H9 (cell line): Measurements from ENCODE around the gene BLOC1S6. TPM values are rescaled to one million over a fixed set of nuclear protein-coding genes. Genes with fewer than 3 reads are reported as not detected.

Experiments used
- DNase-seq: peaks from one replicate; pipeline ENCODE4 v3.0.0-alpha.2; 2017
- H2AFZ ChIP-seq: one replicate; pipeline ENCODE4 v1.6.1; 2013; ENCODE audit warnings: mild to moderate bottlenecking, low read length, control low read depth, moderate library complexity
- H2AK5ac ChIP-seq: 2 replicates; pipeline ENCODE4 v1.6.1; 2013; ENCODE audit warnings: low read length, control low read depth, mixed read lengths; ENCODE audit not compliant: insufficient read length
- H2BK120ac ChIP-seq: one replicate; pipeline ENCODE4 v1.6.1; 2013; ENCODE audit warnings: low read depth, mild to moderate bottlenecking, low read length, control low read depth, inconsistent platforms; ENCODE audit not compliant: poor library complexity, severe bottlenecking
- H2BK12ac ChIP-seq: 2 replicates; pipeline ENCODE4 v1.6.1; 2013; ENCODE audit warnings: low read length, control low read depth, mixed read lengths, low read depth; ENCODE audit not compliant: insufficient read length
- H2BK15ac ChIP-seq: 2 replicates; pipeline ENCODE4 v1.6.1; 2013; ENCODE audit warnings: low read depth, low read length, control low read depth
- H2BK20ac ChIP-seq: one replicate; pipeline ENCODE4 v1.6.1; 2013; ENCODE audit warnings: low read depth, mild to moderate bottlenecking, low read length, control low read depth, inconsistent platforms; ENCODE audit not compliant: poor library complexity, severe bottlenecking
- H2BK5ac ChIP-seq: 2 replicates; pipeline ENCODE4 v1.6.1; 2013; ENCODE audit warnings: low read length, control low read depth, mixed read lengths; ENCODE audit not compliant: insufficient read length
- H3K14ac ChIP-seq: 2 replicates; pipeline ENCODE4 v1.6.1; 2013; ENCODE audit warnings: low read length, control low read depth; ENCODE audit not compliant: insufficient read depth
- H3K18ac ChIP-seq: 2 replicates; pipeline ENCODE4 v1.6.1; 2013; ENCODE audit warnings: low read depth, mild to moderate bottlenecking, mixed read lengths, low read length, control low read depth; ENCODE audit not compliant: insufficient read length
- H3K23ac ChIP-seq: 2 replicates; pipeline ENCODE4 v1.6.1; 2013; ENCODE audit warnings: low read length, control low read depth, mixed read lengths, low read depth; ENCODE audit not compliant: insufficient read length
- H3K23me2 ChIP-seq: 2 replicates; pipeline ENCODE4 v1.6.1; 2013; ENCODE audit warnings: low read depth, mild to moderate bottlenecking, mixed read lengths, low read length, control low read depth; ENCODE audit not compliant: insufficient read length, poor library complexity, severe bottlenecking
- H3K27ac ChIP-seq: 2 replicates; pipeline ENCODE4 v1.5.1; 2013; ENCODE audit warnings: low read length, control low read depth, mixed read lengths, low read depth; ENCODE audit not compliant: insufficient read length
- H3K27me3 ChIP-seq: 2 replicates; pipeline ENCODE4 v1.6.1; 2013; ENCODE audit warnings: low read length, control low read depth, inconsistent platforms; ENCODE audit not compliant: insufficient read depth
- H3K4ac ChIP-seq: 2 replicates; pipeline ENCODE4 v1.6.1; 2013; ENCODE audit warnings: low read depth, mild to moderate bottlenecking, control low read depth, inconsistent platforms, low read length, moderate library complexity
- H3K4me1 ChIP-seq: 2 replicates; pipeline ENCODE4 v1.6.1; 2013; ENCODE audit warnings: low read length, control low read depth, inconsistent platforms; ENCODE audit not compliant: insufficient read depth
- H3K4me2 ChIP-seq: 2 replicates; pipeline ENCODE4 v1.6.1; 2013; ENCODE audit warnings: low read length, control low read depth, mixed read lengths; ENCODE audit not compliant: insufficient read length, insufficient read depth
- H3K56ac ChIP-seq: 2 replicates; pipeline ENCODE4 v1.6.1; 2013; ENCODE audit warnings: low read depth, mild to moderate bottlenecking, mixed read lengths, low read length, control low read depth; ENCODE audit not compliant: insufficient read length
- H3K79me1 ChIP-seq: 2 replicates; pipeline ENCODE4 v1.6.1; 2013; ENCODE audit warnings: low read depth, mild to moderate bottlenecking, moderate library complexity, low read length, control low read depth, inconsistent platforms; ENCODE audit not compliant: insufficient read depth, poor library complexity, severe bottlenecking
- H3K79me2 ChIP-seq: 2 replicates; pipeline ENCODE4 v1.6.1; 2013; ENCODE audit warnings: low read length, control low read depth, inconsistent platforms; ENCODE audit not compliant: insufficient read depth
- H3K9ac ChIP-seq: 2 replicates; pipeline ENCODE4 v1.6.1; 2013; ENCODE audit warnings: low read length, control low read depth, mixed read lengths; ENCODE audit not compliant: insufficient read length; ENCODE audit errors: extremely low read depth
- H3K9me3 ChIP-seq: one replicate; pipeline ENCODE4 v1.6.1; 2013; ENCODE audit warnings: low read depth, low read length, inconsistent platforms; ENCODE audit not compliant: control insufficient read depth
- H3T11ph ChIP-seq: one replicate; pipeline ENCODE4 v1.6.1; 2013; ENCODE audit warnings: mild to moderate bottlenecking, low read length, control low read depth, inconsistent platforms
- H4K20me1 ChIP-seq: one replicate; pipeline ENCODE4 v1.6.1; 2013; ENCODE audit not compliant: control insufficient read depth, insufficient read length, insufficient read depth
- H4K5ac ChIP-seq: 2 replicates; pipeline ENCODE4 v1.6.1; 2013; ENCODE audit warnings: low read depth, mild to moderate bottlenecking, mixed read lengths, low read length, control low read depth; ENCODE audit not compliant: insufficient read length
- H4K8ac ChIP-seq: replicated peaks from 2 replicates; pipeline ENCODE4 v1.6.1; 2013; ENCODE audit warnings: low read length, control low read depth, mixed read lengths, low read depth; ENCODE audit not compliant: insufficient read length
- H4K91ac ChIP-seq: 2 replicates; pipeline ENCODE4 v1.6.1; 2013; ENCODE audit warnings: low read depth, mild to moderate bottlenecking, moderate library complexity, mixed read lengths, low read length, control low read depth; ENCODE audit not compliant: insufficient read length
- H3K27ac Mint-ChIP-seq, 3 experiments: 2 replicates in 2 of 3; 3 replicates in 1 of 3; pipeline ENCODE4 v1.8.0; 2020 to 2021; ENCODE audit warnings: mixed read lengths in 3 of 3, mild to moderate bottlenecking in 1 of 3, moderate library complexity in 1 of 3
- H3K27me3 Mint-ChIP-seq: 2 replicates; pipeline ENCODE4 v1.8.0; 2021; ENCODE audit warnings: low read depth, mild to moderate bottlenecking, moderate library complexity, mixed read lengths
- H3K36me3 Mint-ChIP-seq, 3 experiments: 2 replicates in 2 of 3; 3 replicates in 1 of 3; pipeline ENCODE4 v1.8.0; 2020 to 2021; ENCODE audit warnings: low read depth in 3 of 3, mixed read lengths in 3 of 3; ENCODE audit not compliant: insufficient read depth in 1 of 3
- H3K4me1 Mint-ChIP-seq, 2 experiments: 2 replicates each; pipeline ENCODE4 v1.8.0; 2020; ENCODE audit warnings: mixed read lengths in 2 of 2
- H3K4me3 Mint-ChIP-seq, 2 experiments: 2 replicates in 1 of 2; 3 replicates in 1 of 2; pipeline ENCODE4 v1.8.0; 2020 to 2021; ENCODE audit warnings: mild to moderate bottlenecking in 2 of 2, mixed read lengths in 2 of 2, moderate library complexity in 1 of 2
- H3K9me3 Mint-ChIP-seq, 2 experiments: 2 replicates in 1 of 2; 3 replicates in 1 of 2; pipeline ENCODE4 v1.8.0; 2020; ENCODE audit warnings: mild to moderate bottlenecking in 2 of 2, mixed read lengths in 2 of 2, moderate library complexity in 1 of 2
- CTCF ChIP-seq: fragments of 200-600 bp; sonication (generic); conservative IDR thresholded peaks from 3 replicates; pipeline ENCODE4 v1.8.0; 2021; ENCODE audit warnings: antibody characterized with exemption, mild to moderate bottlenecking
- WGBS: extraction: QIAGEN DNeasy Blood & Tissue Kit; methylation state at CpG from one replicate; pipeline ENCODE4 v1.1.7; 2013; ENCODE audit warnings: missing lambda C conversion rate, low lambda C conversion rate, mixed read lengths; ENCODE audit not compliant: insufficient read length; ENCODE audit errors: extremely low coverage; 5-methylcytosine and 5-hydroxymethylcytosine counted together
- total RNA-seq: library from RNA; stranded (reverse); gene quantifications from 2 replicates; pipeline ENCODE4 v1.2.1, GENCODE V29; 2021

Gene BLOC1S6
- total RNA-seq, 1 experiment from 2014 or later: 36.9 TPM

GRCh38 chr15:45573961-45574629, 13.1 kb upstream of the BLOC1S6 start:
- Histone ChIP-seq H2AK5ac (no peak overlapping the region), H3K14ac (no peak overlapping the region), H3K9ac (no peak overlapping the region), H3K79me2 (no peaks in the 10 kb centered on the region), H2BK5ac (no peak overlapping the region), H3K4ac (no peak overlapping the region), H2BK120ac (no peak overlapping the region), H3K9me3 (no peaks in the 10 kb centered on the region), H4K5ac (no peak overlapping the region), H4K91ac (no peak overlapping the region), H3K27me3 (no peaks in the 10 kb centered on the region), H4K20me1 (no peaks in the 10 kb centered on the region), H3K23ac (no peak overlapping the region), H3K23me2 (no peaks in the 10 kb centered on the region), H3K56ac (no peak overlapping the region), H3T11ph (no peak overlapping the region), H2AFZ (no peak overlapping the region), H2BK15ac (no peak overlapping the region), H3K4me1 (no peaks in the 10 kb centered on the region), H2BK12ac (no peak overlapping the region), H3K18ac (no peak overlapping the region), H4K8ac (no peak overlapping the region), H2BK20ac (no peak overlapping the region), H3K79me1 (no peaks in the 10 kb centered on the region), H3K27ac (no peak overlapping the region), H3K4me2 (peak overlapping the region; percentile 9)
- peak; percentile 82 for TF ChIP-seq CTCF
- Mint-ChIP-seq H3K27ac (no peak overlapping the region; a peak in 1 of 7 replicates), H3K9me3 (peaks cover 0 to 4% of the 10 kb centered on the region in 2 experiments; a peak in 2 of 5 replicates), H3K27me3 (peaks cover 56% of the 10 kb centered on the region), H3K4me3 (peak overlapping the region in 1 of 2 experiments; percentile 42; a peak in 1 of 5 replicates), H3K36me3 (no peaks in the 10 kb centered on the region; a peak in 1 of 7 replicates), H3K4me1 (peaks cover 4 to 5% of the 10 kb centered on the region in 2 experiments; a peak in 3 of 4 replicates)
- DNase-seq: peak; percentile 91
- no CpG with 5 or more reads among the region's 7 CpGs for WGBS
